Measurements from ENCODE around the gene TTC9. TPM values are rescaled to one million over a fixed set of nuclear protein-coding genes. Genes with fewer than 3 reads are reported as not detected.
A peak's percentile ranks its signal among the peaks of the same experiment; 100 is the strongest.

TTC9 gene
- total and polyA plus RNA-seq, 10 of the 15 experiments (the other 5 are each of a cell fraction or from before 2014, with no cell fraction given): 0.87 to 15.8 (median 7.8) TPM

- CTCF ChIA-PET: interaction anchor here (0.7 to 7.9 kb wide), 7 partner anchors 10 to 163 kb away, joined by 3 to 66 read pairs (median 8); partner anchors contain the start of genes MAP3K9 and TTC9
- no peak overlapping the region for H2AFZ ChIP-seq (ENCODE audit: control insufficient read depth, low read depth, low read length)
- 40% methylated on average over 3 of the region's 3 CpGs for WGBS (ENCODE audit: insufficient coverage, insufficient replicate concordance, low lambda C conversion rate, missing lambda C conversion rate)
Measured at GRCh38 chr14:70653662-70654061, 11.9 kb downstream of the TTC9 start.

GRCh38 chr14:70654632-70655031 is 12.9 kb downstream of the TTC9 start:
- intact Hi-C loops (cut with micrococcal nuclease; ENCODE audit: unreplicated experiment): loop anchor here (2.0 kb wide), 1 partner anchor 52 kb away; no protein-coding TSS in a partner anchor
- H3K27ac ChIP-seq (ENCODE audit: control insufficient read depth, insufficient read depth): peak overlapping the region; percentile 99
- no TSS peak for BruUV-seq (replicated peaks)
- ChIA-PET SMC1A (ENCODE audit: uncharacterized antibody, unreplicated experiment) (interaction anchor here (1.1 to 18.1 kb wide), 9 partner anchors 11 to 58 kb away, joined by 3 to 254 read pairs (median 5); partner anchors contain the start of gene TTC9), CTCF (interaction anchor here (0.8 to 7.9 kb wide), 7 partner anchors 11 to 162 kb away, joined by 3 to 66 read pairs (median 8); partner anchors contain the start of genes MAP3K9 and TTC9), RAD21 (ENCODE audit: unreplicated experiment) (interaction anchor here (0.7 to 8.6 kb wide), 10 partner anchors 11 to 166 kb away, joined by 3 to 149 read pairs (median 4); partner anchors contain the start of genes MAP3K9 and TTC9), POLR2A (interaction anchor here (0.7 to 12.1 kb wide), 7 partner anchors 9 to 256 kb away, joined by 3 to 145 read pairs (median 4); partner anchors contain the start of genes MAP3K9 and TTC9)
- peaks cover 5 to 23% of the 10 kb centered on the region in 2 experiments for H3K36me3 ChIP-seq (ENCODE audit: control insufficient read depth in 2 of 2, insufficient read depth in 2 of 2, low read length in 1 of 2)
- peaks cover 67% of the 10 kb centered on the region for H3K4me1 ChIP-seq (ENCODE audit: control insufficient read depth, insufficient read depth, low read length)
- H3K9me3 ChIP-seq (replicated peaks; ENCODE audit: control insufficient read depth, insufficient read depth, low read length): no peaks in the 10 kb centered on the region
- peak overlapping the region; percentile 61; the same call in 1 of the 2 replicates for H3K4me3 ChIP-seq
- FAIRE-seq (no peak), DNase-seq (ENCODE audit: low read depth, low spot score) (peak; percentile 69), ATAC-seq (peak; percentile 61)
- WGBS (ENCODE audit: insufficient coverage, insufficient replicate concordance, low lambda C conversion rate, missing lambda C conversion rate): 0% methylated on average over 6 of the region's 6 CpGs
- peaks cover 72% of the 10 kb centered on the region for H3K79me2 ChIP-seq (ENCODE audit: control insufficient read depth, insufficient read depth, low read length)
- no peaks in the 10 kb centered on the region for H4K20me1 ChIP-seq (ENCODE audit: control insufficient read depth, insufficient read depth)
- H3K9ac ChIP-seq (ENCODE audit: control insufficient read depth, insufficient read depth, low read length): peak overlapping the region; percentile 78
- in situ Hi-C loops (cut with MboI): no loop called here
- peak overlapping the region; percentile 95 for H3K4me2 ChIP-seq (ENCODE audit: control insufficient read depth, insufficient read depth)
- H2AFZ ChIP-seq (ENCODE audit: control insufficient read depth, low read depth, low read length): peak overlapping the region; percentile 15; the same call in 1 of the 2 replicates
- H3K27me3 ChIP-seq (replicated peaks in 1 of 2; ENCODE audit: control insufficient read depth in 2 of 2, insufficient read depth in 2 of 2, low read length in 1 of 2): no peaks in the 10 kb centered on the region
- TF ChIP-seq ZNF207 (IDR thresholded peaks at IDR 0.05; ENCODE audit: borderline replicate concordance) (no peak), ETV6 (conservative IDR thresholded peaks at IDR 0.05 in 1 of 2, IDR thresholded peaks at IDR 0.05 in 1 of 2; ENCODE audit: borderline replicate concordance in 1 of 2, low read depth in 1 of 2) (no peak), RELB (IDR thresholded peaks at IDR 0.05; ENCODE audit: low read depth) (no peak), TARDBP (IDR thresholded peaks at IDR 0.05; ENCODE audit: borderline replicate concordance) (no peak), MAX (IDR thresholded peaks at IDR 0.05; ENCODE audit: low read depth, low read length) (no peak), USF2 (IDR thresholded peaks at IDR 0.05; ENCODE audit: borderline replicate concordance, low read depth, low read length) (no peak), SIX5 (IDR thresholded peaks at IDR 0.05; ENCODE audit: low read depth, low read length, severe bottlenecking) (no peak), TCF12 (IDR thresholded peaks at IDR 0.05; ENCODE audit: low read depth, low read length) (no peak), EZH2 (IDR thresholded peaks at IDR 0.05; ENCODE audit: borderline replicate concordance, control insufficient read depth, low read depth, low read length) (no peak), WRNIP1 (IDR thresholded peaks at IDR 0.05; ENCODE audit: borderline replicate concordance, low read depth, low read length) (no peak)

More at GRCh38 chr14:70653662-70654061, 11.9 kb downstream of the TTC9 start:
- ATAC-seq: no peak
- in situ Hi-C loops (cut with MboI) (no loop called here), intact Hi-C loops (cut with micrococcal nuclease; ENCODE audit: unreplicated experiment) (loop anchor here (2.0 kb wide), 1 partner anchor 53 kb away; no protein-coding TSS in a partner anchor)
- RAD21 ChIA-PET (ENCODE audit: unreplicated experiment): interaction anchor here (1.4 to 8.6 kb wide), 5 partner anchors 10 to 61 kb away, joined by 3 to 149 read pairs (median 11); partner anchors contain the start of gene TTC9
- Histone ChIP-seq H3K27ac (ENCODE audit: control insufficient read depth, insufficient read depth) (peak overlapping the region; percentile 99), H3K4me3 (no peak overlapping the region), H3K79me2 (ENCODE audit: control insufficient read depth, insufficient read depth, low read length) (peaks cover 72% of the 10 kb centered on the region), H4K20me1 (ENCODE audit: control insufficient read depth, insufficient read depth) (no peaks in the 10 kb centered on the region), H3K4me1 (ENCODE audit: control insufficient read depth, insufficient read depth, low read length) (peaks cover 59% of the 10 kb centered on the region), H3K9me3 (replicated peaks; ENCODE audit: control insufficient read depth, insufficient read depth, low read length) (no peaks in the 10 kb centered on the region), H3K27me3 (replicated peaks in 1 of 2; ENCODE audit: control insufficient read depth in 2 of 2, insufficient read depth in 2 of 2, low read length in 1 of 2) (no peaks in the 10 kb centered on the region), H3K9ac (ENCODE audit: control insufficient read depth, insufficient read depth, low read length) (peak overlapping the region; percentile 45; the same call in 1 of the 2 replicates), H3K36me3 (ENCODE audit: control insufficient read depth in 2 of 2, insufficient read depth in 2 of 2, low read length in 1 of 2) (peaks cover 5 to 24% of the 10 kb centered on the region in 2 experiments), H3K4me2 (ENCODE audit: control insufficient read depth, insufficient read depth) (peak overlapping the region; percentile 68)
- TF ChIP-seq DPF2 (IDR thresholded peaks at IDR 0.05): no peak
- TF ChIP-seq ZNF24 (IDR thresholded peaks at IDR 0.05): 0 out of 2 replicates have a peak, but pooled peaks have one; percentile 7
- 0 out of 4 replicates have a peak, but pooled peaks of 1 of the 2 experiments have one; percentile 4 for TF ChIP-seq IKZF2 (IDR thresholded peaks at IDR 0.05)
- TF ChIP-seq IKZF1 (conservative IDR thresholded peaks at IDR 0.05): 0 out of 2 replicates have a peak, but pooled peaks have one; percentile 29
- peak; percentile 17 for TF ChIP-seq MEF2B (IDR thresholded peaks at IDR 0.05; ENCODE audit: partially characterized antibody, poor library complexity, severe bottlenecking)
- SMC1A ChIA-PET (ENCODE audit: uncharacterized antibody, unreplicated experiment): interaction anchor here (1.0 to 18.1 kb wide), 11 partner anchors 10 to 68 kb away, joined by 3 to 254 read pairs (median 5); partner anchors contain the start of gene TTC9
- no peak for DNase-seq (ENCODE audit: low read depth, low spot score)
- POLR2A ChIA-PET: interaction anchor here (0.9 to 12.1 kb wide), 4 partner anchors 9 to 257 kb away, joined by 3 to 145 read pairs (median 49); partner anchors contain the start of gene TTC9
- BruUV-seq (replicated peaks): no TSS peak
- FAIRE-seq: no peak

Data from GM12878 (cell line).